ENCODE data around the gene TNKS2.

The TNKS2 gene

GRCh38 chr10:91785830-91786229, 12.4 kb upstream of the TNKS2 start:
- TF ChIP-seq EP300 (IDR thresholded peaks at IDR 0.05; ENCODE audit: borderline replicate concordance): no peak
- TF ChIP-seq TAF1 (IDR thresholded peaks at IDR 0.05; ENCODE audit: low read depth): no peak
- no peak for TF ChIP-seq RAD21 (IDR thresholded peaks at IDR 0.05; ENCODE audit: low read depth)
- TF ChIP-seq TCF12 (IDR thresholded peaks at IDR 0.05; ENCODE audit: low read depth): no peak
- no peak for TF ChIP-seq ZBTB7A (IDR thresholded peaks at IDR 0.05; ENCODE audit: low read depth)
- TF ChIP-seq CEBPB (IDR thresholded peaks at IDR 0.05): no peak
- no peak for TF ChIP-seq REST (IDR thresholded peaks at IDR 0.05; ENCODE audit: low read depth)

GRCh38 chr10:91787258-91787657, 11.0 kb upstream of the TNKS2 start:
- TF ChIP-seq TCF12 (IDR thresholded peaks at IDR 0.05; ENCODE audit: low read depth) (no peak), RAD21 (IDR thresholded peaks at IDR 0.05; ENCODE audit: low read depth) (no peak)
- TF ChIP-seq, protein P1, sequence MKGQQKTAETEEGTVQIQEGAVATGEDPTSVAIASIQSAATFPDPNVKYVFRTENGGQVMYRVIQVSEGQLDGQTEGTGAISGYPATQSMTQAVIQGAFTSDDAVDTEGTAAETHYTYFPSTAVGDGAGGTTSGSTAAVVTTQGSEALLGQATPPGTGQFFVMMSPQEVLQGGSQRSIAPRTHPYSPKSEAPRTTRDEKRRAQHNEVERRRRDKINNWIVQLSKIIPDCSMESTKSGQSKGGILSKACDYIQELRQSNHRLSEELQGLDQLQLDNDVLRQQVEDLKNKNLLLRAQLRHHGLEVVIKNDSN (IDR thresholded peaks at IDR 0.05): no peak

DNA sequence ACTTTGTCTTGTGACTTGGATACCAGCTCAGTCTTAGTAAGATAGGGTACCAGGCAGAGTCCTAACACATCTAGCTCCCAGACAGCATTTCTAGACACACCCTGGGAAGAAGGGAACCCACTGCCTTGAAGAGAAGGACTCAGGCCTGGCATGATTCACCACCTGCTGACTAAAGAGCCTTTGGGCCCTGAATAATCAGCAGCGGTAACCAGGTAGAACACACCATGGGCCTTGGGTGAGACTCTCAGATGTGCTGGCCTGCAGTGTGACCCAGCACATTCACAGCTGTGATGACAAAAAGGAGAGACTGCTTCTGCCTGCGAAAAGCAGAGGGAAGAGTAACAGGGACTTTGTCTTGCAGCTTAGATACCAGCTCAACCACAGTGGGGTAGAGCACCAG, 10.4 kb upstream of the TNKS2 start:
- TF ChIP-seq, protein P1 (IDR thresholded peaks at IDR 0.05): no peak
- TF ChIP-seq RAD21 (IDR thresholded peaks at IDR 0.05; ENCODE audit: low read depth) (no peak), TCF12 (IDR thresholded peaks at IDR 0.05; ENCODE audit: low read depth) (no peak), TEAD4 (IDR thresholded peaks at IDR 0.05) (no peak), TAF1 (IDR thresholded peaks at IDR 0.05; ENCODE audit: low read depth) (no peak), REST (IDR thresholded peaks at IDR 0.05; ENCODE audit: low read depth) (no peak), CEBPB (IDR thresholded peaks at IDR 0.05) (no peak), NFIC (IDR thresholded peaks at IDR 0.05) (no peak), CREB1 (IDR thresholded peaks at IDR 0.05; ENCODE audit: low read depth) (no peak), EP300 (IDR thresholded peaks at IDR 0.05; ENCODE audit: borderline replicate concordance) (no peak), EGR1 (IDR thresholded peaks at IDR 0.05) (no peak), FOXM1 (IDR thresholded peaks at IDR 0.05; ENCODE audit: borderline replicate concordance, low read depth) (no peak), YY1 (IDR thresholded peaks at IDR 0.05; ENCODE audit: low read depth) (no peak), ZBTB7A (IDR thresholded peaks at IDR 0.05; ENCODE audit: low read depth) (no peak)
- TF ChIP-seq, protein P2, sequence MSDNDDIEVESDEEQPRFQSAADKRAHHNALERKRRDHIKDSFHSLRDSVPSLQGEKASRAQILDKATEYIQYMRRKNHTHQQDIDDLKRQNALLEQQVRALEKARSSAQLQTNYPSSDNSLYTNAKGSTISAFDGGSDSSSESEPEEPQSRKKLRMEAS (IDR thresholded peaks at IDR 0.05): no peak

DNA sequence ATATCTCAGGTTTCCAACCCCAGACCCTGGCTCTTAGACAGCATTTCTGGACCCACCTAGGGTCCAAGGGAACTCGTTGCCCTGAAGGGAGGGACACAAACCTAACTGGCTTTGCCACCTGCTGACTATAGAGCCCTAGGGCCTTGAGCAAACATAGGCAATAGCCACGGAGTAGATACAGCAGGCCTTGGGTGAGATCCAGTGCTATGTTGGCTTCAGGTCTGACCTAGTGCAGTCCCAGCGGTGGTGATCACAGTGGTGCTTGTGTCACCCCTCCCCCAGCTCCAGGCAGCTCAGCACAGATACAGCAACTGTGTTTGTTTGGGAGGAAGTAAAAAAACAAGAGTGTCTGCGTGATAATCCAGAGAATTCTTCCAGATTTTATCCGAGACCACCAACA, 9.7 kb upstream of the TNKS2 start:
- TF ChIP-seq REST (IDR thresholded peaks at IDR 0.05; ENCODE audit: low read depth): no peak
- no peak for TF ChIP-seq EP300 (IDR thresholded peaks at IDR 0.05; ENCODE audit: borderline replicate concordance)

DNA sequence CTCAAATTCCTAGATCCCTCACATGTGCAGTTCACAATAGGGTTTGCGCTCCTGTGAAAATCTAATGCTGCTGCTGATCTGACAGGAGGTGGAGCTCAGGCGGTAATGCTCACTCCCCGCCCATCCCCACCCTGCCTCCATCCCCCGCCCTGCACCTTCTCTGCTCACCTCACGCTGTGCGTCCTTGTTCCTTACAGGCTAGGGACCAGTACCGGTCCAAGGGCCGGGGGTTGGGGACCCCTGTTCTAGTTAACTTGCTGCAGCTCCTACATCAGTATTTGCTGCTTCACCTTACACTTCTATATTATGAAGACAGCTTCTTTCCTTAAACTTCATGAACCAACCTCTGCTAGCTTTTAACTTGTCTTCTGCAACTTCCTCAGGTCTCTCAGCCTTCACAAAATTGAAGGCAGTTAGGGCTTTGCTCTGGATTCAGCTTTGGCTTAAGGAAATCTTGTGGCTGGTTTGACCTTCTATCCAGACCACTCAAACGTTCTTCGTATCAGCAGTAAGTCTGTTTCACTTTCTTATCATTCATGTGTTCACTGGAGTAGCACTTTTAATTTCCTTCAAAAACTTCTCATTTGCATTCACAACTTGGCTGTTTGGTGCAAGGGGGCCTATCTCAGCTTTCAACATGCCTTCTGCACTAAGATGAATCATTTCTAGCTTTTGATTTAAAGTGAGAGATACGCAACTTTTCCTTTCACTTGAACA, 1.7 kb upstream of the TNKS2 start:
- TF ChIP-seq TCF12 (IDR thresholded peaks at IDR 0.05; ENCODE audit: low read depth) (no peak), EGR1 (IDR thresholded peaks at IDR 0.05) (no peak), ZBTB7A (IDR thresholded peaks at IDR 0.05; ENCODE audit: low read depth) (no peak), CEBPB (IDR thresholded peaks at IDR 0.05) (no peak), NFIC (IDR thresholded peaks at IDR 0.05) (no peak), FOXM1 (IDR thresholded peaks at IDR 0.05; ENCODE audit: borderline replicate concordance, low read depth) (no peak)

Data from Ishikawa (cell line).